Coronary artery (tissue), 2 donors: ENCODE data around the gene AP1M1.
A peak's percentile ranks its signal among the peaks of the same experiment; 100 is the strongest.

ENCODE experiments used
- DNase-seq: peaks from one replicate; pipeline ENCODE4 v3.0.0-alpha.2; 2017; ENCODE audit warnings: low spot score
- H3K27ac ChIP-seq, 2 donors: fragments of 200-600 bp; sonication (generic); one replicate each; pipeline ENCODE4 v1.5.1; 2016 to 2019
- H3K4me3 ChIP-seq: fragments of 200-600 bp; sonication (generic); 2 replicates; pipeline ENCODE4 v1.5.1; 2016; ENCODE audit warnings: mild to moderate bottlenecking, moderate library complexity
- TF ChIP-seq, protein P1 (sequence below): fragments of 200-600 bp; sonication (generic); IDR thresholded peaks from one replicate; pipeline ENCODE4 v1.5.1; 2019; ENCODE audit warnings: antibody characterized with exemption

The AP1M1 gene

DNA sequence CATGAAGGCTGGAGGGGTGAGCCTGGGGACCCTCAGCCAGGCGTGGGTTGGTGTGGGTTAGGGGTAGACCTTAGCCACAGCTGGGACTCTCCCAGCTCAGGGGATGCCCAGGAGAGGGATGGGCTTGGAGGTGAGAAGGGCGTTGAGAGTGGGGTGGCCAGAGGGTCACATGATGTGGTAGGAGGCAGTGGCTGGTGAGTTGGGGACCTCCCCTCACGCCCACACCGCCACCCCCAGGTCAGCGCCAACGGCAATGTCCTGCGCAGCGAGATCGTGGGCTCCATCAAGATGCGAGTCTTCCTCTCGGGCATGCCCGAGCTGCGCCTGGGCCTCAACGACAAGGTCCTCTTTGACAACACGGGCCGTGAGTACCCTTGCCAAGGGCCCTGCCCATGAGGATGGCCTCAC is 28.5 kb downstream of the AP1M1 start:
- no peak for DNase-seq
- TF ChIP-seq, protein P1, sequence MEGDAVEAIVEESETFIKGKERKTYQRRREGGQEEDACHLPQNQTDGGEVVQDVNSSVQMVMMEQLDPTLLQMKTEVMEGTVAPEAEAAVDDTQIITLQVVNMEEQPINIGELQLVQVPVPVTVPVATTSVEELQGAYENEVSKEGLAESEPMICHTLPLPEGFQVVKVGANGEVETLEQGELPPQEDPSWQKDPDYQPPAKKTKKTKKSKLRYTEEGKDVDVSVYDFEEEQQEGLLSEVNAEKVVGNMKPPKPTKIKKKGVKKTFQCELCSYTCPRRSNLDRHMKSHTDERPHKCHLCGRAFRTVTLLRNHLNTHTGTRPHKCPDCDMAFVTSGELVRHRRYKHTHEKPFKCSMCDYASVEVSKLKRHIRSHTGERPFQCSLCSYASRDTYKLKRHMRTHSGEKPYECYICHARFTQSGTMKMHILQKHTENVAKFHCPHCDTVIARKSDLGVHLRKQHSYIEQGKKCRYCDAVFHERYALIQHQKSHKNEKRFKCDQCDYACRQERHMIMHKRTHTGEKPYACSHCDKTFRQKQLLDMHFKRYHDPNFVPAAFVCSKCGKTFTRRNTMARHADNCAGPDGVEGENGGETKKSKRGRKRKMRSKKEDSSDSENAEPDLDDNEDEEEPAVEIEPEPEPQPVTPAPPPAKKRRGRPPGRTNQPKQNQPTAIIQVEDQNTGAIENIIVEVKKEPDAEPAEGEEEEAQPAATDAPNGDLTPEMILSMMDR, result no peak
- Histone ChIP-seq H3K27ac (no peak overlapping the region), H3K4me3 (no peak overlapping the region)

DNA sequence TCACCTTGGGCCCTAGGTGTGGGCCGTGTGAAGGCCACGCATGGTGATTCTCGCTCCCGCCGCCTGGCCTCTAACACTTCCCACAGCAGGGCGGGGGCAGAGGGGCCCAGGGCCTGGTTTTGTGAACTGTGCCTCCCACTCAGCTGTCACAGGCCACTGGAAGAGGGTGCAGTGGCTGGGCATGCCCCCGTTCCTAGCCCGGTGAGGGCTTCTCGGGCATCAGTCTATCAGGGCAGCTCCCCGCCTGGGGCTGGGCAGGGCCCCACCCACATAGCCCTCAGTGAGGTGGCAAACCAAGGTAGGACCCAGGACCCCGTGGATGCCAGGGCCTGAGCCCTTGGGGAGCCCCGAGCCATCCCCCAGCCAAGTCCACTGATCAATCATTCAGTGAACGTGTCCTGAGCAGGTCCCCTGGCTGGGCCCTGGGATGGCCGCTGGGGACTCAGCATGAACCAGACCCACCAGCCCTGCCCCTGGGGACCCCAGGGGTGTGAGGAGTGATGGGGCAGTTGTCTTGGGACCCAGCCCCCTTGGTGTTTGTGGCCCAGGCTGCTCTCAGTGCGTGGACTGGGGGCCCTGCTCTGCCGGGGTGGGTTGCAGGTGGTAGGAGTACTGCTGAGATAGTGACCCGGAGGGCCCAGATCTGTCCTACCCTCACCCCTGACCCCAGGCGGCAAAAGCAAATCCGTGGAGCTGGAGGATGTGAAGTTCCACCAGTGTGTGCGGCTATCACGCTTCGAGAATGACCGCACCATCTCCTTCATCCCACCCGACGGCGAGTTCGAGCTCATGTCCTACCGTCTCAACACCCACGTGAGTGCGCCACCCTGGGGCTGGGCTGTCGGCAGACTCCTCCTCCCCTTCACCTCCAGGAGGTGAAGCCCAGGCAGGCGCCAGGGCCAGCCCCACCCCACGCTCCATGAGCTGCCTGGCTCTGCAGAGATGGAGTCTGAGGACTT is 29.4 kb downstream of the AP1M1 start:
- no peak for DNase-seq
- TF ChIP-seq, protein P1, result no peak
- Histone ChIP-seq H3K27ac (no peak overlapping the region), H3K4me3 (no peak overlapping the region)

DNA sequence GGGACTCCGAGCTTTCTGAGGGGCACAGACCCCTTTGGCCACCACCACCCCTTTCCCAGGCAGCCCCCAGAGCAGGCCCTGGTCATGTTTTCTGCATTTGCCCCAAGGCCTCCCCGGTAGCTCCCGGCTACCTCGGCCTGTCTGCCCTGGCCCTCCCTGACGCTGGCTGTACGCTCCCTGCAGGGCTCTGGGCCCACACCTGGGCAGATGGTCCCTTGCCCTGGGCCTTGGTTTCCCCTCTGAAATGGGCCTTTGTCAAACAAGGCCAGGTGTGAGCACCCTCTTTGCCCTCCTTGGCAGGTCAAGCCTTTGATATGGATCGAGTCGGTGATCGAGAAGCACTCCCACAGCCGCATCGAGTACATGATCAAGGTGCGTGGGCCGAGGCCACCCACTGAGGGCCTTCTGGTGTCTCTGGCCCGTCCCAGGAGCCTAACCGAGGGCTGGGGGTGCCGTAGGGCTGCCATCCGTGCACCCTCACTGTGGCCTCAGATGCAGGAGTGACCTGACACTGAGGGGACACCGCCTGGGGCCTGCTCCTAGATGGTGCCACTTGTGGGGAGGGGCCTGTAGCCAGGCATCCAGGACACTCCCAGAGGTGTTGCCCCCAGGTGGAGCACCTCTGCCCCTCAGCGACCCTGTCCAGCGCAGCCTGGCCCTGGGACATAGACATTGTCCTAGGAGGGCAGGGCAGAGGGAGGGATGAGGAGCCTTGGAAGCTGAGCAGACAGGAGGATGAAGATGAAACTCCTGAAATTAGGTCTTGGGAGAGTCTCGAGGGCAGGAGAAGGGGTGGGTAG is 30.3 kb downstream of the AP1M1 start:
- Histone ChIP-seq H3K27ac (no peak overlapping the region), H3K4me3 (no peak overlapping the region)
- DNase-seq, result peak; percentile 69
- TF ChIP-seq, protein P1, result no peak

GRCh38 chr19:16228637-16229321 is 31.1 kb downstream of the AP1M1 start:
- peak; percentile 71 for DNase-seq
- no peak overlapping the region for H3K4me3 ChIP-seq
- H3K27ac ChIP-seq, result no peak overlapping the region
- TF ChIP-seq, protein P1, result no peak

- Histone ChIP-seq H3K4me3 (no peak overlapping the region), H3K27ac (no peak overlapping the region)
- TF ChIP-seq, protein P1, result no peak
- DNase-seq, result no peak
Measured at GRCh38 chr19:16229322-16229641, 31.6 kb downstream of the AP1M1 start.

DNA sequence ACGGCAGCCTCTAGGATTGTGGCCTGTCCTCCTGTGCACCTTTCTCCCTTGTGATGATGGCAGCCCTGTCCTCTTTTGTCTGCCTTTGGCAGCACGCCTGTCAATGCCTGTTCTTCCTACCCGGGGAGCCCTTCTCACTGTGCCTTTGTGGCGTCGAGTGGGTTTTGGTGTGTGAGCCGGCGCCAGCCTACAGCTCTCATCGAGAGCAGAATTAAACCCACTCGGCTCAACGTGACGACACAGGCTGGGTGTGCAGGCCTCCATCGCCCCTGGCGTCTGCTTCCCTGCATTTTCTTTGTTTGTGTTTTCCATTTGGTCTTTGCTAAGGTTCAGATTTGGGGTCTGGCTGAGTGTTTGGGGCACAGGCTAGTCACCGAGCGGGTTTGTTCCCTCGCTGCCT is 34.4 kb downstream of the AP1M1 start:
- H3K4me3 ChIP-seq, result no peak overlapping the region
- TF ChIP-seq, protein P1, result no peak
- no peak for DNase-seq
- no peak overlapping the region for H3K27ac ChIP-seq
